ENCODE data around the gene SPATS1.

Gene SPATS1

DNA sequence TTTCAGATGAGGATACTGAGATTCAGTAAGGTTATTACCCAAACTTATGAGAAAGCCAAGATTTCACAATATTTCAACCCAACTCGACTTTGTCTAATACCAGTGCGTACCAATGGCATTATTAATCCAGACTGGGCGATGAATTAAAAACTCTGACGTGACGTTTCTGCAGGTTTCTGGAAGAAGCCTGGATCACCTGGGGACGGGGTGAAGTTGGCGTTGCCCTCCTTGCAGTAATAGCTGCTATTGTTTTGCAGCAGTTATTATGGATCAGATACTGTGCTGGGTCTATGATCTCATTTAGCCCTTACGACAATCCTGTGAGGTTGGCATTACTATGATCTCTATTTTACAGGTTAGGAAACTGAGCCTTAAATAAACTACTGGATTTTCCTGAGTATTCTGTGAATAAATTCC lies 44.5 kb downstream of the SPATS1 start:
- TF ChIP-seq GATA3 (IDR thresholded peaks at IDR 0.05; ENCODE audit: low read depth, low read length): no peak
- TF ChIP-seq GATA2 (IDR thresholded peaks at IDR 0.05; ENCODE audit: low read depth, low read length): no peak

DNA sequence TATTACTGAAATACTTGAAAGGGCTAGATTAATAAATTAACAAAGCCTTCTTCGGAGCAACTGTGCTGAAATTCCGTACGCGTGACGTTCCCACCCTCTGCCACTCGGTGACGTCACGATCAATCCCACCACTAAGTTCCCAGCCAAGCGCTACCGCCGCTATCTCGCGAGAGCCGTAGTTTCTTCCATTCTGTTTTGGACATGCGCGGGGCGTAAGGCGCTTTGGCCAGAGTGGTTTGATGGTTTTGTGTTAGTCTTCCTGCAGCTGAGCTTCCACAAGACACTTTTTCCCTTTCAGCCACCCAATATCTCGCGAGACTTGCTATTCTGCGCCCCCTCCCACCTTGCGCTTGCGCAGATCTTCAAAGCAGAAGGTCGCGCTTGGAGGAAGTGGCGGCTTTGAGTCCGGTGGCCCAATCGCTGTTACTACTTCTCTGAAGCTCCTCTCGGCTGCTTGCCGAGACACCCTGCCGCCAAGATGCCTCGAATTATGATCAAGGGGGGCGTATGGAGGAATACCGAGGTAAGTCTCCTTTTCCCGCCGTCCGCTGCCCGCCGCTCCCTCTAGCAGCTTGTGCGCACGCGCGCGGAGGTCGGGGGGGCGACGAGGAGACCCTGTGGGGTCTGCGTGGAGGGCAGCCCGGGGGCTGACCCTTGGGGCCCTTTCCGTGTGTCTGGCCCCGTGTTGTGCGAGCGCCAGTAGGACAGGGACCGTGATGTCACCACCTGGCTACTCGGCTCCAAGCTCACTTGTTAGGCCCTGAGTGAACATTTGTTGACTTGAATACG lies 45.1 kb downstream of the SPATS1 start, which contains the start of gene CDC5L:
Gene CDC5L, plus strand, starts transcription at position 361 of the 789 bp plus-strand sequence. Its CDS starts 118 bp downstream, at position 479.
- TF ChIP-seq GATA3 (IDR thresholded peaks at IDR 0.05; ENCODE audit: low read depth, low read length): no peak
- no peak for TF ChIP-seq GATA2 (IDR thresholded peaks at IDR 0.05; ENCODE audit: low read depth, low read length)

DNA sequence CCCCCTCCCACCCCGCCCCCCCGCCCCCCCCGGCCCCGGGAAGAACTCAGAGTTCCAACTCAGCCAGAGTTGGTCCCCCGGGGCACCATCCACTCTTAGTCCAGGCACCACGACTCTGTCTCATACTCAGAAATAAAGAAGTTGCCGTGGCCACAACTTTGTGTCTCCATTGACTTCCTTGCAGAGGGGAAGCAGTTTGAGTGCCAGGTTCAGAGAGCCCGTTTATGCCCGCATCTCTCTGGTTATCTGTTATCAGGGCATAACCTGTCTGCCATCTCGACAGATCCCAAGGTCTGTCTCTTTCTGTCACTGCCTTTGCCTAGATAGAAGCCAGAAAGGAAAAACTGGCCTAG lies 45.7 kb downstream of the SPATS1 start:
- TF ChIP-seq GATA3 (IDR thresholded peaks at IDR 0.05; ENCODE audit: low read depth, low read length) (no peak), GATA2 (IDR thresholded peaks at IDR 0.05; ENCODE audit: low read depth, low read length) (peak; percentile 18; the same call in 1 of the 2 replicates)

DNA sequence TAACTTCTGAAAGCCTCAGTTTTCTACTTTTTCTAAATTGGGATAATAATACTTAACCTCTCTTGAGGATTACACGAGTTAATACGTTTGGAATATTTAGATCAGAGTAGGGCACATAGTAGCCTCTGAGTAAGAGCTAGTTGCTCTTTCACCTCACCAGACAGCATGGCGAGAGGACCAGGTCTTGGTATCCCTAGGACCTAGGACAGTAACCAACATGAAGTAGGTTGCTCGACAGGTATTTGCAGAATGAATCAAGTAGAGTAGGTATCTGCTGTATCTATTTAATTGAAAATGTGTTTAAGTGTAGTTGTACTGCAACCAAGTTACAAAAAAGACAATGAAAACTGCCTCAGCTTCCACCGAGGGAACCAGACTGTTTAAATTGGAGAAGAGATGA lies 46.4 kb downstream of the SPATS1 start:
- no peak for TF ChIP-seq GATA2 (IDR thresholded peaks at IDR 0.05; ENCODE audit: low read depth, low read length)
- TF ChIP-seq GATA3 (IDR thresholded peaks at IDR 0.05; ENCODE audit: low read depth, low read length): no peak

DNA sequence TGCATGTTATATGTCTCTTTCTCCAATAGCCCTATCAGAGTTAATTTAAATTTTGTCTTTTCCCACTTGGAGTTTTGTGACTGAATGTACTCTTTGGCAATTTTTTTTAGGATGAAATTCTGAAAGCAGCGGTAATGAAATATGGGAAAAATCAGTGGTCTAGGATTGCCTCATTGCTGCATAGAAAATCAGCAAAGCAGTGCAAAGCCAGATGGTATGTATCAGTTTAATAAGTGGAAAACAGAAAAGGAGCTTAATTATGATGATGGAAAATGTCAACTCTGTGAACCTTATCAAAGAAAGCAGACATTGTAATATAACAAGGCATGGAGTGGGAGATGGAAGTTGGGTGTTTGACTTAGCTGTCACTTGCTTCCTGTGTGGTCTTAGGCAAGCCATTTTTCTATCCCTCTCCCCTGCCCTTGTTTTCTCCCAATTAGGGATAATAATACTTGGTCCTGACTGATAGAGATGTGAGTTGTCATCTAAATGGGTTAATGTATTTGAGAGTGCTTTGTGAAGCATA lies 47.8 kb downstream of the SPATS1 start:
- no peak for TF ChIP-seq GATA3 (IDR thresholded peaks at IDR 0.05; ENCODE audit: low read depth, low read length)
